Measurements from ENCODE around the gene CHM. TPM values are rescaled to one million over a fixed set of nuclear protein-coding genes. Genes with fewer than 3 reads are reported as not detected.
"Not testable (repeated sequence)": the region's sequence is repeated elsewhere in the genome, so short reads cannot be mapped to it uniquely, and the experiment has no call there.

CHM gene
- total RNA-seq, 1 experiment from 2014 or later = 27.4 TPM

DNA sequence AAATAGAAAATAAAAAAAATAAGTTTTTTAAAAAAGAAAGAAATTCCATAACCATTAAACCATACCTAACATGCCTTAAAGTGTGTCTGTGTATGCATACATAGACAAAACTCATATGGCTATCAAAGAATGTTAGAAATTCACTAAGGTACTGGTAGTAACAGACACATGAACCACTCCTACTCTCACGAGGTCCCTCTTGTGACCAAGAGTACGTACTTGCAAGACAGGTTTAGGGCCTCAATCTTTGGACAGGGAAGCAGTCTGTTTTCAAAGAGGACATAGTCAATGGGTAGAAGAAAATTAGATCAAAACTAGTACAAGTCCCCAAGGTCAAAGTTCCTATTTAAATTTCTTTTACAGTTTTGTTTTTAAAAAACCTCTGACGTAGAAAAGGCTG is 117.3 kb downstream of the CHM start:
- Histone ChIP-seq H3K4me1 (ENCODE audit: insufficient read depth, low read length, poor library complexity, severe bottlenecking) (no peaks in the 10 kb centered on the region), H3K27me3 (replicated peaks; ENCODE audit: insufficient read depth, low read depth, low read length, poor library complexity) (no peaks in the 10 kb centered on the region), H3K9me3 (ENCODE audit: low read depth, low read length, poor library complexity, severe bottlenecking) (no peaks in the 10 kb centered on the region), H3K4me3 (ENCODE audit: low read depth, low read length, poor library complexity, severe bottlenecking) (no peak overlapping the region), H3K36me3 (ENCODE audit: insufficient read depth, low read length, poor library complexity, severe bottlenecking) (no peaks in the 10 kb centered on the region), H3K27ac (ENCODE audit: low read depth, low read length, poor library complexity, severe bottlenecking) (no peak overlapping the region)
- intact Hi-C loops (cut with micrococcal nuclease; ENCODE audit: unreplicated experiment) = no loop called here
- BruUV-seq (replicated peaks) = no TSS peak
- ChIA-PET POLR2A (ENCODE audit: low non-redundant PET) (no interaction called here), CTCF (no interaction called here)
- no peak for DNase-seq (ENCODE audit: low spot score)
- TF ChIP-seq, protein P1, sequence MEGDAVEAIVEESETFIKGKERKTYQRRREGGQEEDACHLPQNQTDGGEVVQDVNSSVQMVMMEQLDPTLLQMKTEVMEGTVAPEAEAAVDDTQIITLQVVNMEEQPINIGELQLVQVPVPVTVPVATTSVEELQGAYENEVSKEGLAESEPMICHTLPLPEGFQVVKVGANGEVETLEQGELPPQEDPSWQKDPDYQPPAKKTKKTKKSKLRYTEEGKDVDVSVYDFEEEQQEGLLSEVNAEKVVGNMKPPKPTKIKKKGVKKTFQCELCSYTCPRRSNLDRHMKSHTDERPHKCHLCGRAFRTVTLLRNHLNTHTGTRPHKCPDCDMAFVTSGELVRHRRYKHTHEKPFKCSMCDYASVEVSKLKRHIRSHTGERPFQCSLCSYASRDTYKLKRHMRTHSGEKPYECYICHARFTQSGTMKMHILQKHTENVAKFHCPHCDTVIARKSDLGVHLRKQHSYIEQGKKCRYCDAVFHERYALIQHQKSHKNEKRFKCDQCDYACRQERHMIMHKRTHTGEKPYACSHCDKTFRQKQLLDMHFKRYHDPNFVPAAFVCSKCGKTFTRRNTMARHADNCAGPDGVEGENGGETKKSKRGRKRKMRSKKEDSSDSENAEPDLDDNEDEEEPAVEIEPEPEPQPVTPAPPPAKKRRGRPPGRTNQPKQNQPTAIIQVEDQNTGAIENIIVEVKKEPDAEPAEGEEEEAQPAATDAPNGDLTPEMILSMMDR (conservative IDR thresholded peaks at IDR 0.05; ENCODE audit: low read depth, low read length) = no peak
- no peak for TF ChIP-seq EZH2 (IDR thresholded peaks at IDR 0.05; ENCODE audit: borderline replicate concordance, low read depth, low read length, poor library complexity, severe bottlenecking)

DNA sequence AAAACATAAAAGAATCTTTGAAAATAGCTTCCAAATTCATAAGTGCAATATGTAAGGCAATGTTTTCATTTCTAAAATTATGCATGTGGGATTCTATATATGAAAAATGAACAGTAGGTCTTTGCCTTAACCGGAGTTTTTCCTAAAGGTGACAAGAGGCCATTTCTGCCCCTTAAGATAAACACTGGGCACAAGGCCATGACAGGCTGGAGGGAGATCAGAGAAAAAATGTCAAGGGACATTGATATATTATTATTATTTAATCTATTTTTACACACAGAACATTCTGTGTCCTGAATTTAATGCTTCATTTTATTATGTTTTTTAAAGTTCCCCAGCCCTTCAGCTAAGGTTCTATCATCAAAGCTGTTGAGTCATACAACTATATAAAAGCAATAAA is 118.8 kb downstream of the CHM start:
- intact Hi-C loops (cut with micrococcal nuclease; ENCODE audit: unreplicated experiment) = no loop called here
- no peaks in the 10 kb centered on the region for H3K4me1 ChIP-seq (ENCODE audit: insufficient read depth, low read length, poor library complexity, severe bottlenecking)
- ChIA-PET POLR2A (ENCODE audit: low non-redundant PET) (no interaction called here), CTCF (no interaction called here)
- no peak overlapping the region for H3K4me3 ChIP-seq (ENCODE audit: low read depth, low read length, poor library complexity, severe bottlenecking)
- H3K27me3 ChIP-seq (replicated peaks; ENCODE audit: insufficient read depth, low read depth, low read length, poor library complexity) = no peaks in the 10 kb centered on the region
- BruUV-seq (replicated peaks) = no TSS peak
- H3K9me3 ChIP-seq (ENCODE audit: low read depth, low read length, poor library complexity, severe bottlenecking) = no peaks in the 10 kb centered on the region
- H3K36me3 ChIP-seq (ENCODE audit: insufficient read depth, low read length, poor library complexity, severe bottlenecking) = no peaks in the 10 kb centered on the region
- no peak overlapping the region for H3K27ac ChIP-seq (ENCODE audit: low read depth, low read length, poor library complexity, severe bottlenecking)
- no peak for DNase-seq (ENCODE audit: low spot score)
- TF ChIP-seq EZH2 (IDR thresholded peaks at IDR 0.05; ENCODE audit: borderline replicate concordance, low read depth, low read length, poor library complexity, severe bottlenecking) = no peak

DNA sequence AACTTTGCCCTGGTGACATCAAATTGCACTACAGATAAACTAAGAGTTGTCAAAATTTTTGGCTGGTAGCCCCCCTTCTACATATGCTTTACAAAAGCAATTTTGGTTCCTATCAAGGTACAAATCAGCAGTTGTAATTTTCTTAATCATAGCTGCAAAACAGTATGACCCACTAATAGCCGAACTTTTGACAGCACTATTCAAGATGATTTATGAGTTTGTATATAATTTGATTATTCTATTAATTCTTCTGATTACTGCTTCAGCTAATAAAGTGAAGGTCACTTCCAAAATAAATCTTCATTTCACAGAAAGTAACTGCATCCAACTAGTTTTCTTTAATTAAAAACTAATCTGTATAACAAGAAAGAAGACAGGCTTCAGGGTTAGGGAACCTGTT is 119.6 kb downstream of the CHM start:
- no TSS peak for BruUV-seq (replicated peaks)

DNA sequence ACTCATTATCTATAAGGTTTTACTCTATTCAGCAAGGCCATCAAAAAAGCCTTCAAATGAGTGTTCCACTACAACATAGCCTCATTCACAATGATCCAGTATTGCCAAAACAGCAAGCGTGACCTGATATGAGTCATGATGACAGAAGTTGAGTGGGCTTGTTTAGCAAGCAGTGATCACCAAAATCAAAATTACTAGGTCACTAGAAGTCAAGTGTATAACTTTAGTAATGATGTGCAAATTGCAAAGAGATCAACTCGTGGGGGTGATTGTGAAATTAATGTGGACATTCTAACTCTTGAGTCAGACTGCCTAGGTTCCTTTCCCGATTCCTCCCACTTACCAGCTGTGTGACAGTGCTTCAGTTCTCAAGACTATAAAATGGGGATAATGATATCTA is 124.5 kb downstream of the CHM start:
- Histone ChIP-seq H3K27me3 (replicated peaks; ENCODE audit: insufficient read depth, low read depth, low read length, poor library complexity) (no peaks in the 10 kb centered on the region), H3K36me3 (ENCODE audit: insufficient read depth, low read length, poor library complexity, severe bottlenecking) (no peaks in the 10 kb centered on the region), H3K9me3 (ENCODE audit: low read depth, low read length, poor library complexity, severe bottlenecking) (no peaks in the 10 kb centered on the region), H3K27ac (ENCODE audit: low read depth, low read length, poor library complexity, severe bottlenecking) (no peak overlapping the region), H3K4me1 (ENCODE audit: insufficient read depth, low read length, poor library complexity, severe bottlenecking) (no peaks in the 10 kb centered on the region), H3K4me3 (ENCODE audit: low read depth, low read length, poor library complexity, severe bottlenecking) (no peak overlapping the region)
- TF ChIP-seq, protein P1 (conservative IDR thresholded peaks at IDR 0.05; ENCODE audit: low read depth, low read length) = no peak
- TF ChIP-seq EZH2 (IDR thresholded peaks at IDR 0.05; ENCODE audit: borderline replicate concordance, low read depth, low read length, poor library complexity, severe bottlenecking) = no peak
- ChIA-PET POLR2A (ENCODE audit: low non-redundant PET) (no interaction called here), CTCF (no interaction called here)
- no peak for DNase-seq (ENCODE audit: low spot score)
- no TSS peak for BruUV-seq (replicated peaks)
- intact Hi-C loops (cut with micrococcal nuclease; ENCODE audit: unreplicated experiment) = no loop called here

More for the DNA sequence above, 119.6 kb downstream of the CHM start:
- Histone ChIP-seq H3K4me3 (ENCODE audit: low read depth, low read length, poor library complexity, severe bottlenecking) (no peak overlapping the region), H3K27ac (ENCODE audit: low read depth, low read length, poor library complexity, severe bottlenecking) (no peak overlapping the region), H3K27me3 (replicated peaks; ENCODE audit: insufficient read depth, low read depth, low read length, poor library complexity) (no peaks in the 10 kb centered on the region), H3K9me3 (ENCODE audit: low read depth, low read length, poor library complexity, severe bottlenecking) (no peaks in the 10 kb centered on the region), H3K4me1 (ENCODE audit: insufficient read depth, low read length, poor library complexity, severe bottlenecking) (no peaks in the 10 kb centered on the region), H3K36me3 (ENCODE audit: insufficient read depth, low read length, poor library complexity, severe bottlenecking) (no peaks in the 10 kb centered on the region)
- TF ChIP-seq EZH2 (IDR thresholded peaks at IDR 0.05; ENCODE audit: borderline replicate concordance, low read depth, low read length, poor library complexity, severe bottlenecking) = no peak
- TF ChIP-seq, protein P1 (conservative IDR thresholded peaks at IDR 0.05; ENCODE audit: low read depth, low read length) = no peak
- intact Hi-C loops (cut with micrococcal nuclease; ENCODE audit: unreplicated experiment) = no loop called here
- POLR2A ChIA-PET (ENCODE audit: low non-redundant PET) = no interaction called here
- CTCF ChIA-PET = no interaction called here
- no peak for DNase-seq (ENCODE audit: low spot score)

DNA sequence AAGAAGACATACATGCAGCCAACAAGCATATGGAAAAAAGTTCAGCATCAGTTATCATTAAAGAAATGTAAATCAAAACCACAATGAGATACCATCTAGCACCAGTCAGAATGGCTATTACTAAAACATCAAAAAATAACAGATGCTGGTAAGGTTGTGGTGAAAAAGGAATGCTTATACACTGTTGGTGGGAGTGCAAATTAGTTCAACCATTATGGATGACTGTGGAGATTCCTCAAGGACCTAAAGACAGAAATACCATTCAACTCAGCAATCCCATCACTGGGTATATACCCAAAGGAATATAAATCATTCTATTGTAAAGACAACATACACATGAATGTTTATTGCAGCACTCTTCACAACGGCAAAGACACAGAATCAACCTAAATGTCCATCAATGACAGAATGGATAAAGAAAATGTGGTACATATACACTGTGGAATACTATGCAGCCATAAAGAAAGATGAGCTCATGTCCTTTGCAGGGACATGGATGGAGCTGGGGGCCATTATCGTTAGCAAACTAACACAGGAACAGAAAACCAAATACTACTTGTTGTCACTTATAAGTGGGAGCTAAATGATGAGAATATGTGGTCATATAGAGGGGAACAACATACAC is 130.6 kb downstream of the CHM start:
- H3K4me3 ChIP-seq (ENCODE audit: low read depth, low read length, poor library complexity, severe bottlenecking); CTCF ChIA-PET; H3K4me1 ChIP-seq (ENCODE audit: insufficient read depth, low read length, poor library complexity, severe bottlenecking); H3K27me3 ChIP-seq (replicated peaks; ENCODE audit: insufficient read depth, low read depth, low read length, poor library complexity); BruUV-seq (replicated peaks); intact Hi-C loops (cut with micrococcal nuclease; ENCODE audit: unreplicated experiment); DNase-seq (ENCODE audit: low spot score); H3K36me3 ChIP-seq (ENCODE audit: insufficient read depth, low read length, poor library complexity, severe bottlenecking); POLR2A ChIA-PET (ENCODE audit: low non-redundant PET); H3K27ac ChIP-seq (ENCODE audit: low read depth, low read length, poor library complexity, severe bottlenecking); H3K9me3 ChIP-seq (ENCODE audit: low read depth, low read length, poor library complexity, severe bottlenecking): not testable (repeated sequence)

Data from A673 (cell line).